ENCODE measurements around the gene RASGEF1C. TPM values are rescaled to one million over a fixed set of nuclear protein-coding genes. Genes with fewer than 3 reads are reported as not detected.

The RASGEF1C gene
- total RNA-seq, 1 donor, result not detected

DNA sequence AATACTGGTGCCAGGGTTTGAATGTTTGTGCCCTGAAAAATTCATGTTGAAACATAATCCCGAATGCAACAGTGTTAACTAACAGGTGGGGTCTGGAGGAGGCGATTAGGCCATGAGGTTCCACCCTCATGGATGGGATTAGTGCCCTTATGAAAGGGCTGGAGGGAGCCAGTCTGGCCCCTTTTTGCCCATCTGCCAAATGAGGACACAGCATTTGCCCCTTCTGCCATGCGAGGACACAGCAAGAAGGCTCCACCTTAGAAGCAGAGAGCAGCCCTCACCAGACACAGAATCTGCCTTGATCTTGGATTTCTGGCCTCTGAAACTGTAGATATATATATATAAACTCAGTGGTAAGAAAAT lies 104.9 kb downstream of the RASGEF1C start:
- H3K9me3 ChIP-seq (ENCODE audit: low read depth, low read length), result peaks cover 13% of the 10 kb centered on the region
- no peaks in the 10 kb centered on the region for H3K4me1 ChIP-seq (ENCODE audit: insufficient read depth, low read length)
- H3K4me3 ChIP-seq (ENCODE audit: low read length), result no peak overlapping the region
- H3K27me3 ChIP-seq (ENCODE audit: insufficient read depth, low read length), result no peaks in the 10 kb centered on the region

GRCh38 chr5:180103487-180104167 lies 105.4 kb downstream of the RASGEF1C start:
- Histone ChIP-seq H3K27me3 (ENCODE audit: insufficient read depth, low read length) (no peaks in the 10 kb centered on the region), H3K4me3 (ENCODE audit: low read length) (no peak overlapping the region), H3K9me3 (ENCODE audit: low read depth, low read length) (peaks cover 13% of the 10 kb centered on the region), H3K4me1 (ENCODE audit: insufficient read depth, low read length) (no peaks in the 10 kb centered on the region)

DNA sequence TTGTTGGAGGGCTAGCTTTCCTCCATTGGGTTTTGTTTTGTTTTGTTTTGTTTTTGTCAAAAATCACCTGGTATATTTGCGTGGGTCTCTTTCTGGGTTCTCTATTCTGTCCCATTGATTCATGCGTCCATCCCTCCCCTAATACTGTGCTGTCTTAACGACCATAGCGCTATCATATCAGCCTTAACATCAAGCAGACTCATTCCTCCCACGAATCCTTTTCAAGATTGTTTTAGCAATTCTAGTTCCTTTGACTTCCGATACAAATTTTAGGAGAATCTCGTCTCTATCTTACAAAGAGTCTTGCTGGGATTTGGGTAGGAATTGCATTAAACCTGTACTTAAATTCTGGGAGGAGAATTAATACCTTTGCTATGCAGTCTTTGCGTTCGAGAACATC lies 106.4 kb downstream of the RASGEF1C start:
- H3K4me1 ChIP-seq (ENCODE audit: insufficient read depth, low read length), result no peaks in the 10 kb centered on the region
- H3K9me3 ChIP-seq (ENCODE audit: low read depth, low read length), result peaks cover 13% of the 10 kb centered on the region
- H3K27me3 ChIP-seq (ENCODE audit: insufficient read depth, low read length), result no peaks in the 10 kb centered on the region
- H3K4me3 ChIP-seq (ENCODE audit: low read length), result no peak overlapping the region

DNA sequence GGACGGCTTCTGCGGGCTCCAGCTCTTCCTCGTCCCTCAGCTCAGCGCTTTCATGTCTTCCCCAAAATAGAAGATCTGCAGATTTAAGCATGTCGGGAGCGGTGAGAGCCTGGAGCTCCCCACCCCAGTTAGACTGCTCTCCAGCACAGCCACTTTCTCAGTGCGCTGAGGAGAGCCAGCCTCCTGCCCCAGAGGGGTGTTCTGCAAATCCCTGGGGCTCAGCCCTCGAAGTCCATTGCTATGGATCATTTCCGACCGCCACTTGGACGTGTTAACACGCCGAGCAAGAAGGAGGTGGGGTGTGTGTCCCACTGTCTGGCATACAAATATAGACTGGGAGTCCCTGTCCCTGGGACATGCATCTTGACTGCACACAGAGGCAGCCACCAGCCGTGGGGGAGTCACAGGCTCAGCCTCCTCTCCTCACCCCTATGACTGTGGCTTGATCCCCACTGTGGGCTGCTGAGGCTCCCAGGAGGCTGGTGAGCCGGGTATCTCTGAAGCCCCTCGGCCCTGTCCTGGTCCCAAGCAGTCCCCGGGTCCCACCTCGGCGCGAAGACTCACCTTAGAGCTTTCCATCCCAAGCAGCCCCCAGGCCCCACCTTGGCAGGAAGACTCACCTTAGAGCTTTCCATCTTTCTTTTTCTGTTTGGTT lies 107.4 kb downstream of the RASGEF1C start:
- Histone ChIP-seq H3K9me3 (ENCODE audit: low read depth, low read length) (peaks cover 5% of the 10 kb centered on the region), H3K27me3 (ENCODE audit: insufficient read depth, low read length) (no peaks in the 10 kb centered on the region), H3K4me3 (ENCODE audit: low read length) (no peak overlapping the region), H3K4me1 (ENCODE audit: insufficient read depth, low read length) (no peaks in the 10 kb centered on the region)

- H3K4me3 ChIP-seq (ENCODE audit: low read length), result no peak overlapping the region
- H3K27me3 ChIP-seq (ENCODE audit: insufficient read depth, low read length), result no peaks in the 10 kb centered on the region
- no peaks in the 10 kb centered on the region for H3K4me1 ChIP-seq (ENCODE audit: insufficient read depth, low read length)
- no peaks in the 10 kb centered on the region for H3K9me3 ChIP-seq (ENCODE audit: low read depth, low read length)
These were observed 108.2 kb downstream of the RASGEF1C start for GRCh38 chr5:180100621-180101450.

GRCh38 chr5:180099733-180100611 lies 109.0 kb downstream of the RASGEF1C start:
- Histone ChIP-seq H3K4me3 (ENCODE audit: low read length) (no peak overlapping the region), H3K9me3 (ENCODE audit: low read depth, low read length) (no peaks in the 10 kb centered on the region), H3K4me1 (ENCODE audit: insufficient read depth, low read length) (no peaks in the 10 kb centered on the region), H3K27me3 (ENCODE audit: insufficient read depth, low read length) (no peaks in the 10 kb centered on the region)

DNA sequence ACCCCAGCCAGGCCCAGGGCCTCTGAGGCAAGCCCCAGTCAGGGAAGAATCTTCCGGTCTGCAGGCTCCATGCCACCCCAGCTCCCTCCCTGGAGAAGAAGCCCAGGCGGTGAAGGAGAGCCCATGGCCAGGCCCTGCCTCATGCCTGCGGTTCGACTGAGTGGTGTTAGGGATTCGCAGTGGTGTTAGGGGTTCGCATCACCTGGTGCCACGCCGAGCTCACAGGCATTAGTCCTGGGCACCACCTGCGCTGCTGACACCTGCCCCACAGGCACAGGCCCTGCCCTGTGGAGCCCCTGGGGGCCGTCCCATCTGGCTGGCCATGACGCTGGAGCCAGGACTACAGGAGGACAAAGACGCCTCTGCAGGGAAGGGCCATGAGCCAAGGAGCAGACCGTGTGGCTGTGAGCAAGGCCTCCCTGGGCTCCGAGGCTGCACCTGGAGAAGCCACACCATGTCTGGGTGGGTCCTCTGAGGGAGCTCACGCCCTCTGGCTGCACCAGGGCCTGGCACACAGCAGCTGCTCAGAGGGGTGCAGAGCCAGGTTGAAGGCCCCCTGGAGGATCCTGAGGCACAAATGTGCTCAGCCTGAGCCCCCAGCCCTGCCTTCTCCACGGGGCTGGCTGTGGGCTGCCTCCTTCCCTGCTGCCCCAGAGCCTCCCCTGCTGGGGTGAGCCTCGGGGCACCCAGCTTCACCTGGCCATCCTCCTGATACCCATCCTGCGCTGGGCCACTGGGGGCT lies 109.8 kb downstream of the RASGEF1C start:
- H3K9me3 ChIP-seq (ENCODE audit: low read depth, low read length), result no peaks in the 10 kb centered on the region
- no peak overlapping the region for H3K4me3 ChIP-seq (ENCODE audit: low read length)
- no peaks in the 10 kb centered on the region for H3K27me3 ChIP-seq (ENCODE audit: insufficient read depth, low read length)
- no peaks in the 10 kb centered on the region for H3K4me1 ChIP-seq (ENCODE audit: insufficient read depth, low read length)

DNA sequence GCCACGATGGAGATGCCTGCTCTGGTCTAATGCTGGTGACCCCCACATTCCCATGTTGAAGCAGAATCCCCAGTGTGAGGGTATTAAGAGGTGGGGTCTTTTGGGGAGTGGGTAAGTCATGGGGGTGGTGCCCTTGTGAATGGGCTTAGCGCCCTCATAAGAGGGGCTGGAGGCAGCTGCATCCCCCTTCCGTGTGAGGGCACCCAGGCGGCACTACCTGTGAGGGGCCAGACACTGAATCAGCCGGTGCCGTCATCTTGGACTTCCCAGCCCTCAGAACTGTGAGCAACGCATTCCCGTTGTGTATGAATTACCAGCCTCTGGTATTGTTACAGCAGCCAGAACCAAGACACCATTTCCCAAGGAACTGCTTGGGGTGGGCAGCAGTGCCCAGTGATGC lies 110.5 kb downstream of the RASGEF1C start:
- H3K27me3 ChIP-seq (ENCODE audit: insufficient read depth, low read length), result no peaks in the 10 kb centered on the region
- H3K4me3 ChIP-seq (ENCODE audit: low read length), result no peak overlapping the region
- H3K9me3 ChIP-seq (ENCODE audit: low read depth, low read length), result no peaks in the 10 kb centered on the region
- H3K4me1 ChIP-seq (ENCODE audit: insufficient read depth, low read length), result peaks cover 6% of the 10 kb centered on the region

- no peaks in the 10 kb centered on the region for H3K9me3 ChIP-seq (ENCODE audit: low read depth, low read length)
- no peak overlapping the region for H3K4me3 ChIP-seq (ENCODE audit: low read length)
- no peaks in the 10 kb centered on the region for H3K27me3 ChIP-seq (ENCODE audit: insufficient read depth, low read length)
- peaks cover 12% of the 10 kb centered on the region for H3K4me1 ChIP-seq (ENCODE audit: insufficient read depth, low read length)
These were observed 111.1 kb downstream of the RASGEF1C start for GRCh38 chr5:180097926-180098325.

GRCh38 chr5:180097163-180097894 lies 111.7 kb downstream of the RASGEF1C start:
- Histone ChIP-seq H3K27me3 (ENCODE audit: insufficient read depth, low read length) (no peaks in the 10 kb centered on the region), H3K4me3 (ENCODE audit: low read length) (no peak overlapping the region), H3K4me1 (ENCODE audit: insufficient read depth, low read length) (peaks cover 12% of the 10 kb centered on the region), H3K9me3 (ENCODE audit: low read depth, low read length) (no peaks in the 10 kb centered on the region)

DNA sequence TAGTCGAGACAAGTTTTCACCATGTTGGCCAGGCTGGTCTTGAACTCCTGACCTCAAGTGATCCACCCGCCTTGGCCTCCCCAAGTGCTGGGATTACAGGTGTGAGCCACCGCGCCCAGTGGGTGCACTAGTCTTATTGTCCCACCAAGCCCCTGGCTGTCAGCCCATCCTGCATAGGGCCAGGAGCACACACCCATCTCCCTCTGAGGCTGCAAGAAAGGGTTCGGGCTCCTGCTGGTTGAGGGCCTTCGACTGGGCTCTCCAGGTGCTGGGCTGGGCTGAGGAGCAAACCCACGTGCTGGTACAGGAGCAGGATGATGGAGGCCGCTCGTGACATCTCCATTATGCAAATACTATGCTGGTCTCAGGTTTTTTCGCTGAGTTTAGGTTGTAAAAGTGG lies 112.4 kb downstream of the RASGEF1C start:
- no peak overlapping the region for H3K4me3 ChIP-seq (ENCODE audit: low read length)
- H3K4me1 ChIP-seq (ENCODE audit: insufficient read depth, low read length), result peaks cover 12% of the 10 kb centered on the region
- no peaks in the 10 kb centered on the region for H3K27me3 ChIP-seq (ENCODE audit: insufficient read depth, low read length)
- H3K9me3 ChIP-seq (ENCODE audit: low read depth, low read length), result no peaks in the 10 kb centered on the region

GRCh38 chr5:180095545-180095944 lies 113.5 kb downstream of the RASGEF1C start:
- Histone ChIP-seq H3K4me1 (ENCODE audit: insufficient read depth, low read length) (peaks cover 17% of the 10 kb centered on the region), H3K4me3 (ENCODE audit: low read length) (no peak overlapping the region), H3K27me3 (ENCODE audit: insufficient read depth, low read length) (no peaks in the 10 kb centered on the region), H3K9me3 (ENCODE audit: low read depth, low read length) (no peaks in the 10 kb centered on the region)

DNA sequence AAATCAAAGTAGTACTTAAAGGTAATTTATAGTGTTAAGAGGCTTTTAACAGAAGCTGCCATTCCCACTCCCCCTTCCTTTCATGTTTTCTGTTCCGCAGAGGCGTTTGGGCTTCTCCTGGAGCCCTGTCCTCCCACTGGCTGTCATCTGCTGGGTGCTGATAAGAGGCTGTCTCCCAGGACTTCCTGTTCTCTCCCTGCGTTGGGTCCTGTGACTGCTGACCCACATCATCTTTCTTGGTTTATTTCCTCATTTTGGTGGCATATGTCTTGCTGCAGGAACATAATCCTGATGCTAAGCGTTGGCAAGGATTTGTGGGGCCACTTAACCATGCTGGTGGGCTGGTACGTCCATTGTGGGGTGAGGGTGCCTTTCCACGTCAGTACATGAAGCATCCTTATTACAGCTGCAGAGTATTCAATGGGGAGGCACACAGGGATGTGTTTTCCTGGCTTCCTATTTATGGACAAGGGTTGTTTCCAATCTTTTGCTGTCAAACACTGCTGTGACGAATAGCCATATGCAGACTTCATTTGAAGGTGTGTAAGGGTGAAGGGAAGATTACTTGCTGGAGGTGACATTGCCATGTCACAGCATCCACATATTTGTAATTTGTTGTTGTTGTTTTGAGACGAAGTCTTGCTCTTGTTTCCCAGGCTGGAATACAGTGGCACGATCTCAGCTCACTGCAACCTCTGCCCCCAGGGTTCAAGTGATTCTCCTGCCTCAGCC lies 115.2 kb downstream of the RASGEF1C start:
- no peaks in the 10 kb centered on the region for H3K27me3 ChIP-seq (ENCODE audit: insufficient read depth, low read length)

More for the DNA sequence above, 115.2 kb downstream of the RASGEF1C start:
- no peaks in the 10 kb centered on the region for H3K9me3 ChIP-seq (ENCODE audit: low read depth, low read length)
- no peak overlapping the region for H3K4me3 ChIP-seq (ENCODE audit: low read length)
- H3K4me1 ChIP-seq (ENCODE audit: insufficient read depth, low read length), result peaks cover 22% of the 10 kb centered on the region

Measured in mononuclear cell (primary cell).